A673 (cell line): ENCODE measurements around the gene MCM10. TPM values are rescaled to one million over a fixed set of nuclear protein-coding genes. Genes with fewer than 3 reads are reported as not detected.

Experiments used
- BruUV-seq: library from RNA; stranded (reverse); fragments of 400-500 nt; replicated peaks from 2 replicates; lab custom pipeline; 2021; lab: Mats Ljungman, UMichigan
- CTCF ChIA-PET: fragments of 300-600 bp; sonication (Branson Sonifier 250); formaldehyde crosslinking; loops from one replicate; lab custom pipeline; 2022; ENCODE audit warnings: antibody characterized with exemption; lab: Charles Lee
- POLR2A ChIA-PET: fragments of 300-600 bp; sonication (Branson Sonifier 250); formaldehyde crosslinking; loops from one replicate; lab custom pipeline; 2022; ENCODE audit warnings: antibody characterized with exemption; ENCODE audit not compliant: low non-redundant PET; lab: Charles Lee
- DNase-seq: peaks from one replicate; pipeline ENCODE4 v3.0.0-alpha.2; 2015; ENCODE audit warnings: low spot score
- H3K27ac ChIP-seq: fragments of 200-600 bp; sonication (generic); 2 replicates; pipeline ENCODE4 v1.5.1; 2016; ENCODE audit warnings: mixed run types, low read depth, mild to moderate bottlenecking, mixed read lengths, antibody characterized with exemption, low read length; ENCODE audit not compliant: poor library complexity, severe bottlenecking
- H3K27me3 ChIP-seq: fragments of 200-600 bp; sonication (generic); replicated peaks from 2 replicates; pipeline ENCODE4 v1.6.1; 2017; ENCODE audit warnings: mixed run types, low read depth, mild to moderate bottlenecking, mixed read lengths, antibody characterized with exemption, low read length; ENCODE audit not compliant: insufficient read depth, poor library complexity
- H3K36me3 ChIP-seq: fragments of 200-600 bp; sonication (generic); 2 replicates; pipeline ENCODE4 v1.6.1; 2016; ENCODE audit warnings: mixed run types, mild to moderate bottlenecking, mixed read lengths, antibody characterized with exemption, low read length; ENCODE audit not compliant: insufficient read depth, poor library complexity, severe bottlenecking
- H3K4me1 ChIP-seq: fragments of 200-600 bp; sonication (generic); 2 replicates; pipeline ENCODE4 v1.6.1; 2017; ENCODE audit warnings: mixed run types, mild to moderate bottlenecking, mixed read lengths, antibody characterized with exemption, low read length; ENCODE audit not compliant: insufficient read depth, poor library complexity, severe bottlenecking
- H3K4me3 ChIP-seq: fragments of 200-600 bp; sonication (generic); 2 replicates; pipeline ENCODE4 v1.5.1; 2016; ENCODE audit warnings: low read depth, mixed run types, mild to moderate bottlenecking, mixed read lengths, low read length; ENCODE audit not compliant: poor library complexity, severe bottlenecking
- H3K9me3 ChIP-seq: fragments of 200-600 bp; sonication (generic); 2 replicates; pipeline ENCODE4 v1.6.1; 2016; ENCODE audit warnings: mixed run types, low read depth, mild to moderate bottlenecking, mixed read lengths, antibody characterized with exemption, low read length; ENCODE audit not compliant: poor library complexity, severe bottlenecking
- EZH2 ChIP-seq: fragments of 200-600 bp; sonication (generic); IDR thresholded peaks from 2 replicates; pipeline ENCODE4 v1.6.1; 2017; ENCODE audit warnings: borderline replicate concordance, low read depth, mild to moderate bottlenecking, mixed read lengths, antibody characterized with exemption, low read length; ENCODE audit not compliant: poor library complexity, severe bottlenecking
- intact Hi-C: fragments of 100-400 bp; cut with micrococcal nuclease; formaldehyde crosslinking; loops from one replicate; pipeline ENCODE4 v1.10.0; 2022; ENCODE audit not compliant: unreplicated experiment
- total RNA-seq: library from RNA; stranded (reverse); gene quantifications from 2 replicates; pipeline ENCODE4 v1.2.3, GENCODE V29; 2021
- TF ChIP-seq, protein P1 (sequence below): fragments of 300-800, 200-600 bp; sonication (generic); conservative IDR thresholded peaks from 2 replicates; pipeline ENCODE4 v1.5.1; 2017; ENCODE audit warnings: low read depth, mild to moderate bottlenecking, antibody characterized with exemption, low read length, moderate library complexity, mixed read lengths

Gene MCM10
- total RNA-seq, 1 experiment from 2014 or later: 97.5 TPM

- TF ChIP-seq EZH2: no peak
- TF ChIP-seq, protein P1, sequence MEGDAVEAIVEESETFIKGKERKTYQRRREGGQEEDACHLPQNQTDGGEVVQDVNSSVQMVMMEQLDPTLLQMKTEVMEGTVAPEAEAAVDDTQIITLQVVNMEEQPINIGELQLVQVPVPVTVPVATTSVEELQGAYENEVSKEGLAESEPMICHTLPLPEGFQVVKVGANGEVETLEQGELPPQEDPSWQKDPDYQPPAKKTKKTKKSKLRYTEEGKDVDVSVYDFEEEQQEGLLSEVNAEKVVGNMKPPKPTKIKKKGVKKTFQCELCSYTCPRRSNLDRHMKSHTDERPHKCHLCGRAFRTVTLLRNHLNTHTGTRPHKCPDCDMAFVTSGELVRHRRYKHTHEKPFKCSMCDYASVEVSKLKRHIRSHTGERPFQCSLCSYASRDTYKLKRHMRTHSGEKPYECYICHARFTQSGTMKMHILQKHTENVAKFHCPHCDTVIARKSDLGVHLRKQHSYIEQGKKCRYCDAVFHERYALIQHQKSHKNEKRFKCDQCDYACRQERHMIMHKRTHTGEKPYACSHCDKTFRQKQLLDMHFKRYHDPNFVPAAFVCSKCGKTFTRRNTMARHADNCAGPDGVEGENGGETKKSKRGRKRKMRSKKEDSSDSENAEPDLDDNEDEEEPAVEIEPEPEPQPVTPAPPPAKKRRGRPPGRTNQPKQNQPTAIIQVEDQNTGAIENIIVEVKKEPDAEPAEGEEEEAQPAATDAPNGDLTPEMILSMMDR: no peak
- no peak overlapping the region for H3K4me3 ChIP-seq
- intact Hi-C loops: no loop called here
- no peaks in the 10 kb centered on the region for H3K4me1 ChIP-seq
- ChIA-PET CTCF (no interaction called here), POLR2A (no interaction called here)
- peaks cover 88% of the 10 kb centered on the region for H3K36me3 ChIP-seq
- no TSS peak for BruUV-seq
- DNase-seq: no peak
- no peaks in the 10 kb centered on the region for H3K9me3 ChIP-seq
- H3K27me3 ChIP-seq: no peaks in the 10 kb centered on the region
- H3K27ac ChIP-seq: no peak overlapping the region
Observed at GRCh38 chr10:13195016-13195415, 33.7 kb downstream of the MCM10 start.

GRCh38 chr10:13201132-13201531, 39.8 kb downstream of the MCM10 start:
- no peak for DNase-seq
- CTCF ChIA-PET: no interaction called here

DNA sequence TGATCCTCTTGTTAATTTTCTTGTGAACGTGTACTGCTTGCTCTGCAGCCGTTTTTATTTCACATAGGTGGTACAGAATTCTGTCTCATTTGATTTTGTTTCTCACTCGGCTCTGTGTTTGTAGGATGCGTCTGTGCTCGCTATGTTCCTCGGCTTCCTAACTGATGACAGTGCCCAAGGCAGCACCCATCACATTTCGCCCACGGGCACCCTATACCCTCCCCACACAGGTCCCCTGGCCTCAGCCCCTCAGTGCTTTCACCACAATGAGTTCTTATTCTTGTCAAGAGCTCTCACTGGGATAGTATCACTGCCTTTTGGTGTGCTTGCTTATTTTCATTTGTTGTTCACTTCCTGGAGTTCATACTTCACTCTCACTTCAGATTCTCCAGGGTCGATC, 44.7 kb downstream of the MCM10 start:
- H3K27me3 ChIP-seq: no peaks in the 10 kb centered on the region
- POLR2A ChIA-PET: no interaction called here
- H3K4me1 ChIP-seq: no peaks in the 10 kb centered on the region
- DNase-seq: no peak
- no peaks in the 10 kb centered on the region for H3K9me3 ChIP-seq
- no peak overlapping the region for H3K4me3 ChIP-seq
- H3K27ac ChIP-seq: no peak overlapping the region
- BruUV-seq: no TSS peak
- TF ChIP-seq, protein P1: no peak
- TF ChIP-seq EZH2: no peak
- intact Hi-C loops: no loop called here
- H3K36me3 ChIP-seq: peaks cover 64% of the 10 kb centered on the region
- CTCF ChIA-PET: interaction anchor here (0.6 kb wide), 1 partner anchor 71 kb away, joined by 4 read pairs; no protein-coding TSS in a partner anchor

More at GRCh38 chr10:13201132-13201531, 39.8 kb downstream of the MCM10 start:
- BruUV-seq: no TSS peak
- no peak overlapping the region for H3K4me3 ChIP-seq
- no peaks in the 10 kb centered on the region for H3K27me3 ChIP-seq
- H3K4me1 ChIP-seq: no peaks in the 10 kb centered on the region
- H3K27ac ChIP-seq: no peak overlapping the region
- intact Hi-C loops: no loop called here
- no peak for TF ChIP-seq EZH2
- TF ChIP-seq, protein P1: no peak
- POLR2A ChIA-PET: no interaction called here
- H3K36me3 ChIP-seq: peaks cover 83% of the 10 kb centered on the region
- H3K9me3 ChIP-seq: no peaks in the 10 kb centered on the region
